KOPT-K1 (cell line): ENCODE results near the gene ADNP.
"Not testable (repeated sequence)": the region's sequence is repeated elsewhere in the genome, so short reads cannot be mapped to it uniquely, and the experiment has no call there.

Experiments
- H3K27ac ChIP-seq: fragments of 200-600 bp; sonication (generic); 2 replicates; pipeline ENCODE4 v1.5.1; 2016; ENCODE audit warnings: antibody characterized with exemption, mild to moderate bottlenecking, low read depth, low read length; ENCODE audit not compliant: poor library complexity, severe bottlenecking
- H3K36me3 ChIP-seq: fragments of 200-600 bp; sonication (generic); 2 replicates; pipeline ENCODE4 v1.5.1; 2017; ENCODE audit warnings: antibody characterized with exemption, mild to moderate bottlenecking, low read length, moderate library complexity; ENCODE audit not compliant: insufficient read depth
- H3K9me3 ChIP-seq: fragments of 200-600 bp; sonication (generic); 2 replicates; pipeline ENCODE4 v1.5.1; 2017; ENCODE audit warnings: antibody characterized with exemption, low read length, mild to moderate bottlenecking; ENCODE audit not compliant: insufficient read depth, poor library complexity, severe bottlenecking

The ADNP gene

GRCh38 chr20:50931306-50932015, at the start of gene ADNP:
TSS of gene ADNP (minus strand) at chr20:50931437. CDS start at chr20:50903996, 27,441 bp downstream.
- peaks cover 65% of the 10 kb centered on the region for H3K36me3 ChIP-seq
- H3K27ac ChIP-seq, result peak within 1 kb of the TSS; percentile 71
- no peaks in the 10 kb centered on the region for H3K9me3 ChIP-seq

DNA sequence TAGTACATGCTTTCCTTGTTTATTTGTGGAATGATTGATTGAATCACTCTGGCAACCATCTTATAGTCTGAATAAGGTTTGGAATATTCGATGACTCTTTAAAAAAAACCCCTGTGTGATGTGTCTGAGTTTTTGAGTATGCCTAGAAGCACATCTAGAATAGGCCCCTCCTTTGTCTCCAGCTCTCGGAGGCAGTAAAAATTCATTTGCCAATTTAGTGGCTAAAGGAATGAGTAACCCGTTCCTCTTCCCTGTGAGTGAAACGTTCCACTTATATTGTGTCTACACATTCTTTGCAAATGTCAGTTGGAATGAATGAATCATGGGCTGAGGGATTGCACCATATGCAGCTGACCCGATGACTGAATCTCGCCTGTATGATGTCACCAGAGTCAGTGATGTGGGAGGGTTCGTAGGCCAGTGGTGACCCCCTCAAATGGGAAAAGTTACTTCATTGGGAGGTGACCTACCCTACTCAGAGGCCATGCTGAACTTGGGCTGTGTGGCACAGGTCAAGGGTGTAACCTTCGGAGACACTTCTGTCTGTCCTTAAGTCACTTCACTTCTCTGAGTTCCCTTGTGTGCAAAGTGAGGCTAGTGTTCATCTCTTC, 48.9 kb upstream of the ADNP start:
- no peaks in the 10 kb centered on the region for H3K9me3 ChIP-seq

DNA sequence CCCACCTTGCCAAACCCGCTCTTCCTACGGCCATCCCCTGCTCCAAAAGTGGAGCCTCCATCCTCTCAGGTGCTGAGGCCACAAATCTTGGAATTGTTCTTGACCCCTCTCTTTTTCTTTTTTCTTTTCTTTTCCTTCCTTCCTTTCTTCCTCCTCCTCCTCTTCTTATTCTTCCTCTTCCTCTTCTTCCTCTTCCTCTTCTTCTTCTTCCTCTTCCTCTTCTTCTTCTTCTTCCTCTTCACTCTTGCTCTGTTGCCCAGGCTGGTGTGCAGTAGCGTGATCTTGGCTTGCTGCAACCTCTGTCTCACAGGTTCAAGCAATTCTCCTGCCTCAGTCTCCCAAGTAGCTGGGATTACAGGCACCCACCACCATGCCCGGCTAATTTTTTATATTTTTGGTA, 47.3 kb upstream of the ADNP start:
- H3K36me3 ChIP-seq, H3K27ac ChIP-seq, H3K9me3 ChIP-seq: not testable (repeated sequence)

More for the DNA sequence above, 48.9 kb upstream of the ADNP start:
- no peaks in the 10 kb centered on the region for H3K36me3 ChIP-seq
- H3K27ac ChIP-seq, result no peak overlapping the region

GRCh38 chr20:50977066-50978021, 46.1 kb upstream of the ADNP start:
- no peaks in the 10 kb centered on the region for H3K9me3 ChIP-seq
- H3K36me3 ChIP-seq, result no peaks in the 10 kb centered on the region
- H3K27ac ChIP-seq, result no peak overlapping the region

DNA sequence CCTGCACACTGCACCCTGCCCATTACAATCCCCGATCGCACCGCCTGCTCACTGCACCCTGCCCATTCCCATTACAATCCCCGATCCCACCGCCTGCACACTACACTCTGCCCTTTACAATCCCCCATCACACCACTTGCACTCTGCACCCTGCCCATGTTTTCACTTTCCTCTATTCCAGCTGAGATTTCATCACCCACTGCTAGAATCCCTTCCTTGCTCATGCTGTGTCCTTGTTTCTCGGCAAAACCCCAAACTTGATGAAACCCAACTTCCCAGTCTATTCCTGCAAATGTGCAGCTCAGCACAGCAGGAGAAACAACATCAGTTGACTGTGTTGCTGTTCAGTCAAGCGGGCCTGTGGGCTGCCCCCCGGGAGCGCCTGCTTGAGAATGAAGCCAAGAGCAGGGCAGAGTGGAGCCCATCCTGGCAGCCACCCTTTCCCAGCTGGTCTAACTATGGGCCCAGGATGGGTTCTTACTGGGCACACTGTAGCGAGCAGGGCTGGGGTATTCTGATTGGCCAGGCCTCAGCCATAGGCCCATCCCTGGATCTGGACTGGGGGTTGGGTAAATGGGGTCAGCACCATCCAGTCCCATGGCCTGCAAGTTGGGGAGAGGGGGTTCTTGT, 44.6 kb upstream of the ADNP start:
- H3K27ac ChIP-seq, result no peak overlapping the region

DNA sequence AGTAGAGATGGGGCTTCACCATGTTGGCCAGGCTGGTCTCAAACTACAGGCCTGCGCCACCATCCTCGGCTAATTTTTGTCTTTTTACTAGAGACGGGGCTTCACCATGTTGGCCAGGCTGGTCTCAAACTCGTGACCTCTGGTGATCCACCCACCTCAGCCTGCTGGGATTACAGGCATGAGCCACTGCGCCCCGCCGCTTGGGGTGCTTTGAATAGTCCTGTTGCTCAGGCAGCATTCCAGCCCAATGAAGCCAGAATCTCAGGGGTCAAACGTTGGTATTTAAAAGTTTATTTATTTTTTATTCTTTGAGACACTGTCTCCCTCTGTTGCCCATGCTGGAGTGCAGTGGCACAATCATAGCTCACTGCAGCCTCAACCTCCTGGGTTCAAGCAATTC, 38.7 kb upstream of the ADNP start:
- Histone ChIP-seq H3K36me3 (no peaks in the 10 kb centered on the region), H3K27ac (no peak overlapping the region), H3K9me3 (no peaks in the 10 kb centered on the region)

More for the DNA sequence above, 44.6 kb upstream of the ADNP start:
- no peaks in the 10 kb centered on the region for H3K9me3 ChIP-seq
- H3K36me3 ChIP-seq, result no peaks in the 10 kb centered on the region

GRCh38 chr20:50969435-50969834, 38.2 kb upstream of the ADNP start:
- no peaks in the 10 kb centered on the region for H3K36me3 ChIP-seq
- H3K27ac ChIP-seq, result no peak overlapping the region
- no peaks in the 10 kb centered on the region for H3K9me3 ChIP-seq

DNA sequence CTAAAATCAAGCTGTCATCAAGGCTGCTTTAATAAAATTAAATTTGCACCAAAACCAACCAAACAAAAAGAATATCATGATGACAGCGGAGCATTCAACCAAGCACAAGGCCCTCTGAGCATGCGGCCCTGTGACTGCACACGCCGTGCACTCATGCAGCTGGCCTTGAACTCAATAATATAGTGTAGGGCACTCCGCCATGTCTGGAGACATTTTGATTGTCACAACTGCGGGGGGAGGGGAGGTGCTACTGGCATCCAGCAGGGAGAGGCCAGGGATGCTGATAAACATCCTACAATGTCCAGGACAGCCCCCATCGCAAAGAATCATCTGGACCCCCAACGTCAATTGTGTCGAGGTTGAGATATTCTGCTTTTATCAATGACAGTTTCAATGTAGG, 37.1 kb upstream of the ADNP start:
- no peaks in the 10 kb centered on the region for H3K9me3 ChIP-seq

DNA sequence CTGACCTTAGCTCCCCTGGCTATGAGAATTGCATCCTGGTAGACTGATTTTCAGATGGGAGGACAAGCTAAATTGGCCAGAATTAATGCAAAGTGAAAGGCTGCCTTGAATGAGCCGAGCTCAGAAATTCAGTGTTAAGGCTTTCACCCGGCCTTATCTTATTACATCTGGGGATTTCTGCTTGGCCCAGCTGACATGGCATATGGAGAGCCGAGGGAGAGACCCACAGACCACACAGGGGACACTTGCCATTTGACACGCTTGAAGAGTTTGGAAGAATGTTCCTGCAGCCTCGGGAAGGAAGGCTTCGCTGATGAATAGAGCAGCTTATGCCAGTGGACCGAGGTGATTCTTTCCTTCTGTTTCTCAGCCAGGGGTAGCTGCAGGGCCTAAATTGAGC, 36.3 kb upstream of the ADNP start:
- no peak overlapping the region for H3K27ac ChIP-seq
- no peaks in the 10 kb centered on the region for H3K9me3 ChIP-seq
- no peaks in the 10 kb centered on the region for H3K36me3 ChIP-seq

More for the DNA sequence above, 37.1 kb upstream of the ADNP start:
- H3K36me3 ChIP-seq, result no peaks in the 10 kb centered on the region
- H3K27ac ChIP-seq, result no peak overlapping the region

GRCh38 chr20:50959543-50960126, 28.4 kb upstream of the ADNP start:
- H3K27ac ChIP-seq, result no peak overlapping the region
- H3K36me3 ChIP-seq, result peaks cover 23% of the 10 kb centered on the region
- H3K9me3 ChIP-seq, result no peaks in the 10 kb centered on the region

GRCh38 chr20:50958615-50959542, 27.6 kb upstream of the ADNP start, which contains the start of gene MOCS3:
TSS of gene MOCS3 (plus strand) at chr20:50958818. CDS start at chr20:50958843, 25 bp downstream.
- H3K9me3 ChIP-seq, result no peaks in the 10 kb centered on the region
- H3K27ac ChIP-seq, result peak within 1 kb of the TSS; percentile 87
- H3K36me3 ChIP-seq, result peaks cover 30% of the 10 kb centered on the region

DNA sequence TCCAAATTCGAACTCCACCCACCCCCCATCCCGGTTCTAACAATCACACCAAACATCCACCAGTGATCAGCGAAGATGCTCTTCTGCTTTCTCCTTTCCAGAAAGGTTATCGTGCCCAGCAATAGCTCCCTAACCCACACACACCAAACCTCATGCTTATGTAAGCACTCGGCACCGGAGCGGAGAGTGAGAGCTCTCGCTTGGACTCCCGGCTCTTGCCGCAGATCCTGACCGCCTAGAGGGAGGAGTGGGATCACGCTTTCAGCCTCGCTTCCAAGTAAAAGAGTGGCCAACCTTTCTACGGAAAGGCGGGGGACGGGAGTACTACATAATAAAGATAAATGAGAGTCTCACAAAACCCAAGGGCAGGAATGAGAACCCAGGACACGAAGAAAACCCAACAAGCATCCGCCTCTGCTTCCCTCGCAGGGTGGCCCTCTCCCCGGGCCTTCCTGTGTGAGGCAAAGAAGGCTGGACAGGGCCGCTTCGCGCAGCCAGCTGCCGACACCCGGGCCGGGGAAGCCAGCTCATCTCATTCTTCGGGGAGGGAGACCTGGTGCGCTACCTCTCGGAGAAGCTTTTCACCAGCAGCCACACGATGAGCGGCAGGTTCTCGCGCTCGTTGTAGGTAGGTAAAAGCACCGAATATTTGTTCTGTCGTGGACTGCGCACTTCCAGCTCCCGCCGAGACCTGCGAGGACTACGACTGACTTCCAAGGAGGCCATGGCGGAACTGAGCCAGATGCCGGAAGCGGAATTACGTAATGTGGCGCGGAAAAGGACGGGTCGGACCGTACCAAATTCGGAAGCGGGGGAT, 26.8 kb upstream of the ADNP start, which contains the start of gene DPM1:
Gene DPM1, minus strand, starts transcription at position 735 of the 817 bp plus-strand sequence. Its CDS starts 9 bp downstream, at position 726.
- H3K27ac ChIP-seq, result peak within 1 kb of the TSS; percentile 87
- H3K9me3 ChIP-seq, result no peaks in the 10 kb centered on the region
- H3K36me3 ChIP-seq, result peaks cover 39% of the 10 kb centered on the region

- peaks cover 46% of the 10 kb centered on the region for H3K36me3 ChIP-seq
- H3K9me3 ChIP-seq, result no peaks in the 10 kb centered on the region
- peak overlapping the region; percentile 87 for H3K27ac ChIP-seq
Measured at GRCh38 chr20:50957276-50957675, 26.0 kb upstream of the ADNP start.
